Stomach (tissue), 9 donors: ENCODE results near the gene KRTAP4-12. TPM values are rescaled to one million over a fixed set of nuclear protein-coding genes. Genes with fewer than 3 reads are reported as not detected.
"Not testable (repeated sequence)": the region's sequence is repeated elsewhere in the genome, so short reads cannot be mapped to it uniquely, and the experiment has no call there.

ENCODE experiments used
- DNase-seq, 2 donors: peaks; one replicate each; pipeline versions ENCODE4 v3.0.0 to v3.0.0-alpha.2; 2013 to 2019
- H3K27ac ChIP-seq, 5 donors: fragments of 200-600 bp in 4 of 5; sonication (generic) in 4 of 5; one replicate each; pipeline ENCODE4 v1.5.1; 2013 to 2019; ENCODE audit warnings: mild to moderate bottlenecking in 1 of 5, moderate library complexity in 1 of 5
- H3K27me3 ChIP-seq, 3 donors: fragments of 200-600 bp; sonication (generic); one replicate each; pipeline ENCODE4 v1.5.1; 2017 to 2019; ENCODE audit warnings: mixed run types in 1 of 3
- H3K36me3 ChIP-seq, 4 donors: fragments of 200-600 bp; sonication (generic); 1 replicate in 3 of 4; 2 replicates in 1 of 4; pipeline ENCODE4 v1.5.1; 2016 to 2019
- H3K4me1 ChIP-seq, 4 donors: fragments of 200-600 bp; sonication (generic); one replicate each; pipeline ENCODE4 v1.5.1; 2016 to 2019
- H3K4me3 ChIP-seq, 4 donors: fragments of 200-600 bp; sonication (generic) in 3 of 4; one replicate each; pipeline ENCODE4 v1.5.1; 2016 to 2019; ENCODE audit warnings: mild to moderate bottlenecking in 1 of 4
- H3K9me3 ChIP-seq, 4 donors: fragments of 200-600 bp; sonication (generic); one replicate each; pipeline ENCODE4 v1.5.1; 2016 to 2019
- CTCF ChIP-seq, 7 experiments: fragments of 450-650 bp in 4 of 7; fragments of 200-600 bp in 3 of 7; sonication (generic) in 3 of 7; IDR thresholded peaks; one replicate each; pipeline ENCODE4 v1.5.1; 2016 to 2019; ENCODE audit warnings: antibody characterized with exemption in 7 of 7, control low read depth in 2 of 7, mild to moderate bottlenecking in 1 of 7
- EP300 ChIP-seq: sonication (generic); formaldehyde crosslinking; IDR thresholded peaks from one replicate; pipeline ENCODE4 v1.6.1; 2017; ENCODE audit warnings: antibody characterized with exemption
- POLR2A ChIP-seq, 4 donors: fragments of 450-650 bp; IDR thresholded peaks; one replicate each; pipeline ENCODE4 v1.6.1; 2016; ENCODE audit warnings: antibody characterized with exemption in 4 of 4, control low read depth in 2 of 4, mild to moderate bottlenecking in 1 of 4, moderate library complexity in 1 of 4
- POLR2AphosphoS5 ChIP-seq, 3 donors: sonication (generic); formaldehyde crosslinking; IDR thresholded peaks; one replicate each; pipeline ENCODE4 v1.6.1; 2016; ENCODE audit warnings: antibody characterized with exemption in 3 of 3
- WGBS, 5 donors: extraction: QIAGEN DNeasy Blood & Tissue Kit in 3 of 5; methylation state at CpG; one replicate each; pipeline versions ENCODE4 v1.1.5 to v1.1.7; 2013 to 2018; 5-methylcytosine and 5-hydroxymethylcytosine counted together
- intact Hi-C: fragments of 100-400 bp; cut with DNase I; formaldehyde crosslinking; loops from one replicate; pipeline ENCODE4 v1.15.1; 2023; ENCODE audit warnings: low total_unique reads
- polyA plus RNA-seq, 3 donors: library from polyadenylated mRNA; stranded (reverse); fragments of 200-250 nt; gene quantifications; one replicate each; pipeline ENCODE4 v1.2.3, GENCODE V29; 2013
- total RNA-seq, 5 donors: library from RNA; depleted of rRNA; stranded (reverse); fragments of >200 nt; gene quantifications; one replicate each; pipeline versions ENCODE4 v1.1.0 to v1.2.3, GENCODE V29; 2014 to 2016
- donor health status: healthy with polysubstance abuse.
- donor health status: Bipolar disorder and iron deficiency.
- donor health status: healthy.

Gene KRTAP4-12
- total and polyA plus RNA-seq, 8 donors = not detected

- WGBS, 5 donors = 57 to 71% (median 60%) methylated on average over 4 of the region's 4 CpGs
- Histone ChIP-seq H3K27me3 (peaks cover 0 to 9% (median 0%) of the 10 kb centered on the region in 3 donors), H3K27ac (no peak within 1 kb of the TSS), H3K9me3 (no peaks in the 10 kb centered on the region), H3K4me3 (no peak within 1 kb of the TSS), H3K4me1 (no peaks in the 10 kb centered on the region), H3K36me3 (no peaks in the 10 kb centered on the region)
- no peak for DNase-seq
- no peak for TF ChIP-seq POLR2AphosphoS5 (IDR thresholded peaks at IDR 0.05)
- intact Hi-C loops = no loop called here
Observed at GRCh38 chr17:41098042-41098441, 25.9 kb downstream of the KRTAP4-12 start, which contains the start of gene KRTAP4-8. Gene KRTAP4-8 (minus strand): TSS chr17:41098142. CDS start chr17:41098084, 58 bp downstream.

GRCh38 chr17:41096055-41096454, 27.9 kb downstream of the KRTAP4-12 start:
- H3K27ac ChIP-seq = no peak overlapping the region
- H3K4me3 ChIP-seq = no peak overlapping the region
- TF ChIP-seq POLR2A (IDR thresholded peaks at IDR 0.05) (no peak), POLR2AphosphoS5 (IDR thresholded peaks at IDR 0.05) (no peak), EP300 (no peak), CTCF (IDR thresholded peaks at IDR 0.05) (no peak)
- no peak for DNase-seq
- 70 to 84% (median 79%) methylated on average over 7 of the region's 7 CpGs for WGBS, 5 donors
- H3K27me3 ChIP-seq = peaks cover 0 to 9% (median 0%) of the 10 kb centered on the region in 3 donors
- H3K4me1 ChIP-seq = no peaks in the 10 kb centered on the region
- no peaks in the 10 kb centered on the region for H3K9me3 ChIP-seq
- intact Hi-C loops = no loop called here
- H3K36me3 ChIP-seq = no peaks in the 10 kb centered on the region

- WGBS, 5 donors = 55 to 67% (median 60%) methylated on average over 4 of the region's 4 CpGs
- H3K4me1 ChIP-seq, intact Hi-C loops, H3K27ac ChIP-seq, DNase-seq, H3K9me3 ChIP-seq, H3K36me3 ChIP-seq, H3K4me3 ChIP-seq, H3K27me3 ChIP-seq: not testable (repeated sequence)
Observed at GRCh38 chr17:41088760-41089352, 35.1 kb downstream of the KRTAP4-12 start.

GRCh38 chr17:41084100-41084856, 39.7 kb downstream of the KRTAP4-12 start, which contains the start of gene KRTAP4-7:
Gene KRTAP4-7 (plus strand): TSS chr17:41084150. CDS start chr17:41084207, 57 bp downstream.
- H3K4me1 ChIP-seq, DNase-seq, H3K27me3 ChIP-seq, H3K4me3 ChIP-seq, H3K36me3 ChIP-seq, intact Hi-C loops, H3K27ac ChIP-seq, H3K9me3 ChIP-seq: not testable (repeated sequence)
- 72 to 84% (median 79%) methylated on average over 6 to 14 of the region's 14 CpGs for WGBS, 5 donors

- H3K4me3 ChIP-seq, intact Hi-C loops, DNase-seq, H3K27me3 ChIP-seq, H3K4me1 ChIP-seq, H3K36me3 ChIP-seq, H3K27ac ChIP-seq, H3K9me3 ChIP-seq: not testable (repeated sequence)
- 71 to 94% (median 86%) methylated on average over 2 of the region's 2 CpGs for WGBS, 5 donors
Observed at GRCh38 chr17:41083427-41083826, 40.6 kb downstream of the KRTAP4-12 start.

GRCh38 chr17:41082626-41083025, 41.4 kb downstream of the KRTAP4-12 start:
- H3K27ac ChIP-seq = no peak overlapping the region
- H3K27me3 ChIP-seq = no peaks in the 10 kb centered on the region
- no peaks in the 10 kb centered on the region for H3K9me3 ChIP-seq
- H3K36me3 ChIP-seq = no peaks in the 10 kb centered on the region
- H3K4me3 ChIP-seq = no peak overlapping the region
- H3K4me1 ChIP-seq = no peaks in the 10 kb centered on the region
- WGBS, 5 donors = 35 to 52% (median 43%) methylated on average over 4 of the region's 4 CpGs
- TF ChIP-seq CTCF (IDR thresholded peaks at IDR 0.05) (no peak), EP300 (no peak), POLR2A (IDR thresholded peaks at IDR 0.05) (no peak), POLR2AphosphoS5 (IDR thresholded peaks at IDR 0.05) (no peak)
- no peak for DNase-seq
- intact Hi-C loops = no loop called here
